ENCODE results near the gene COL17A1. TPM values are rescaled to one million over a fixed set of nuclear protein-coding genes. Genes with fewer than 3 reads are reported as not detected.

COL17A1 gene
- total and polyA plus RNA-seq, 9 of the 15 experiments (the other 6 are each of a cell fraction or from before 2014, with no cell fraction given): not detected

GRCh38 chr10:104059364-104059763 is 26.3 kb downstream of the COL17A1 start:
- Histone ChIP-seq H3K79me2 (ENCODE audit: control insufficient read depth, insufficient read depth, low read length) (no peaks in the 10 kb centered on the region), H4K20me1 (replicated peaks; ENCODE audit: control insufficient read depth, insufficient read depth, low read length) (no peaks in the 10 kb centered on the region), H3K27ac (ENCODE audit: extremely low read depth, low read depth, low read length) (no peak overlapping the region), H3K4me1 (replicated peaks in 1 of 2; ENCODE audit: control insufficient read depth in 2 of 2, insufficient read depth in 2 of 2, low read length in 2 of 2) (no peaks in the 10 kb centered on the region), H3K36me3 (ENCODE audit: control insufficient read depth, insufficient read depth, low read length) (no peaks in the 10 kb centered on the region), H3K4me3 (no peak overlapping the region), H3K27me3 (ENCODE audit: control insufficient read depth in 2 of 2, insufficient read depth in 2 of 2, low read length in 2 of 2) (peaks cover 1 to 50% of the 10 kb centered on the region in 2 experiments; a peak in 3 of 5 replicates), H3K9ac (ENCODE audit: insufficient read depth in 1 of 2, low read depth in 2 of 2, low read length in 2 of 2) (no peak overlapping the region), H3K4me2 (ENCODE audit: insufficient read depth, low read length) (no peak overlapping the region), H2AFZ (ENCODE audit: low read depth, low read length) (no peak overlapping the region), H3K9me1 (ENCODE audit: control insufficient read depth, insufficient read depth, low read length) (no peaks in the 10 kb centered on the region), H3K9me3 (replicated peaks; ENCODE audit: control insufficient read depth, insufficient read depth, low read depth, low read length) (no peaks in the 10 kb centered on the region)
- FAIRE-seq: no peak
- no peak for ATAC-seq
- intact Hi-C loops (cut with micrococcal nuclease) (no loop called here), in situ Hi-C loops (cut with MboI) (no loop called here)
- POLR2A ChIA-PET: interaction anchor here (0.7 to 1.1 kb wide), 2 partner anchors 8 to 197 kb away, joined by 3 to 4 read pairs; no protein-coding TSS in a partner anchor
- DNase-seq (ENCODE audit: extremely low read depth in 1 of 4, low spot score in 3 of 4): no peak
- BruUV-seq (replicated peaks): no TSS peak
- TF ChIP-seq TRIM24 (IDR thresholded peaks at IDR 0.05): no peak
- peak; percentile 55; the same call in 1 of the 2 replicates for TF ChIP-seq NFE2 (IDR thresholded peaks at IDR 0.05; ENCODE audit: low read depth)
- TF ChIP-seq MAFG (tag; conservative IDR thresholded peaks at IDR 0.05): peak; percentile 47
- peak; percentile 71 for TF ChIP-seq C11orf30 (IDR thresholded peaks at IDR 0.05; ENCODE audit: low read depth)
- peak; percentile 10; the same call in 1 of the 2 replicates for TF ChIP-seq MAFK (IDR thresholded peaks at IDR 0.05; ENCODE audit: low read length)
- TF ChIP-seq SOX6 (IDR thresholded peaks at IDR 0.05): no peak
- peak; percentile 75 for TF ChIP-seq ZNF316 (IDR thresholded peaks at IDR 0.05)
- CTCF ChIA-PET (ENCODE audit: low intra/inter-chr PET ratio): no interaction called here
- WGBS (ENCODE audit: insufficient coverage, low coverage, missing lambda C conversion rate): 1% methylated on average over 4 of the region's 4 CpGs

GRCh38 chr10:104057717-104058116 is 28.0 kb downstream of the COL17A1 start:
- Histone ChIP-seq H4K20me1 (replicated peaks; ENCODE audit: control insufficient read depth, insufficient read depth, low read length) (no peaks in the 10 kb centered on the region), H3K27me3 (ENCODE audit: control insufficient read depth in 2 of 2, insufficient read depth in 2 of 2, low read length in 2 of 2) (peaks cover 0 to 39% of the 10 kb centered on the region in 2 experiments; a peak in 2 of 5 replicates), H3K4me2 (ENCODE audit: insufficient read depth, low read length) (no peak overlapping the region), H3K36me3 (ENCODE audit: control insufficient read depth, insufficient read depth, low read length) (no peaks in the 10 kb centered on the region), H3K4me1 (replicated peaks in 1 of 2; ENCODE audit: control insufficient read depth in 2 of 2, insufficient read depth in 2 of 2, low read length in 2 of 2) (no peaks in the 10 kb centered on the region), H3K27ac (ENCODE audit: extremely low read depth, low read depth, low read length) (no peak overlapping the region), H2AFZ (ENCODE audit: low read depth, low read length) (no peak overlapping the region), H3K9me1 (ENCODE audit: control insufficient read depth, insufficient read depth, low read length) (no peaks in the 10 kb centered on the region), H3K9me3 (replicated peaks; ENCODE audit: control insufficient read depth, insufficient read depth, low read depth, low read length) (no peaks in the 10 kb centered on the region), H3K9ac (ENCODE audit: insufficient read depth in 1 of 2, low read depth in 2 of 2, low read length in 2 of 2) (no peak overlapping the region), H3K4me3 (no peak overlapping the region), H3K79me2 (ENCODE audit: control insufficient read depth, insufficient read depth, low read length) (no peaks in the 10 kb centered on the region)
- DNase-seq (ENCODE audit: extremely low read depth in 1 of 4, low spot score in 3 of 4) (no peak), FAIRE-seq (no peak), ATAC-seq (no peak)
- POLR2A ChIA-PET: no interaction called here
- intact Hi-C loops (cut with micrococcal nuclease): no loop called here
- WGBS (ENCODE audit: insufficient coverage, low coverage, missing lambda C conversion rate): 26% methylated on average over 6 of the region's 6 CpGs
- BruUV-seq (replicated peaks): no TSS peak
- CTCF ChIA-PET (ENCODE audit: low intra/inter-chr PET ratio): no interaction called here
- in situ Hi-C loops (cut with MboI): no loop called here
- TF ChIP-seq SOX6 (IDR thresholded peaks at IDR 0.05) (no peak), MYNN (IDR thresholded peaks at IDR 0.05) (no peak), MYNN (CRISPR knock-in tag; IDR thresholded peaks at IDR 0.05) (no peak), ZNF507 (tag; conservative IDR thresholded peaks at IDR 0.05) (no peak), PYGO2 (tag; IDR thresholded peaks at IDR 0.05) (no peak), RNF2 (IDR thresholded peaks at IDR 0.05) (no peak), FOXA3 (CRISPR knock-in tag; conservative IDR thresholded peaks at IDR 0.05 in 1 of 2, IDR thresholded peaks at IDR 0.05 in 1 of 2) (no peak), DMBX1 (CRISPR knock-in tag; IDR thresholded peaks at IDR 0.05; ENCODE audit: borderline replicate concordance) (no peak), ZNF217 (CRISPR knock-in tag; IDR thresholded peaks at IDR 0.05) (no peak), MTA2 (IDR thresholded peaks at IDR 0.05; ENCODE audit: low read depth) (no peak), TAF1 (IDR thresholded peaks at IDR 0.05; ENCODE audit: control insufficient read depth, extremely low read depth, insufficient read depth, low read length, severe bottlenecking) (no peak), CTCF (IDR thresholded peaks at IDR 0.05 in 2 of 3, conservative IDR thresholded peaks at IDR 0.05 in 1 of 3; ENCODE audit: insufficient read depth in 2 of 3, low read depth in 1 of 3, low read length in 3 of 3) (no peak), PRPF4 (IDR thresholded peaks at IDR 0.05; ENCODE audit: insufficient read depth, low read depth, low read length, poor library complexity, severe bottlenecking) (no peak)
